Measurements from ENCODE around the gene HOXB6. TPM values are rescaled to one million over a fixed set of nuclear protein-coding genes. Genes with fewer than 3 reads are reported as not detected.

The HOXB6 gene
- polyA plus RNA-seq, 1 experiment: not detected

- DNase-seq (ENCODE audit: low read depth): no peak
- ChIA-PET CTCF (interaction anchor here (0.5 to 1.3 kb wide), 2 partner anchors 220 to 424 kb away, joined by 3 read pairs; no protein-coding TSS in a partner anchor), POLR2A (no interaction called here)
- Histone ChIP-seq H3K36me3 (ENCODE audit: control insufficient read depth, insufficient read depth, low read length) (no peaks in the 10 kb centered on the region), H3K27me3 (ENCODE audit: control insufficient read depth, insufficient read depth, low read length) (peaks cover 76% of the 10 kb centered on the region), H3K4me3 (ENCODE audit: low read depth, low read length) (no peak overlapping the region)
- no peak for TF ChIP-seq CTCF (IDR thresholded peaks at IDR 0.05; ENCODE audit: insufficient read depth, low read depth, low read length)
Measured at GRCh38 chr17:48566717-48567116, 38.1 kb downstream of the HOXB6 start.

DNA sequence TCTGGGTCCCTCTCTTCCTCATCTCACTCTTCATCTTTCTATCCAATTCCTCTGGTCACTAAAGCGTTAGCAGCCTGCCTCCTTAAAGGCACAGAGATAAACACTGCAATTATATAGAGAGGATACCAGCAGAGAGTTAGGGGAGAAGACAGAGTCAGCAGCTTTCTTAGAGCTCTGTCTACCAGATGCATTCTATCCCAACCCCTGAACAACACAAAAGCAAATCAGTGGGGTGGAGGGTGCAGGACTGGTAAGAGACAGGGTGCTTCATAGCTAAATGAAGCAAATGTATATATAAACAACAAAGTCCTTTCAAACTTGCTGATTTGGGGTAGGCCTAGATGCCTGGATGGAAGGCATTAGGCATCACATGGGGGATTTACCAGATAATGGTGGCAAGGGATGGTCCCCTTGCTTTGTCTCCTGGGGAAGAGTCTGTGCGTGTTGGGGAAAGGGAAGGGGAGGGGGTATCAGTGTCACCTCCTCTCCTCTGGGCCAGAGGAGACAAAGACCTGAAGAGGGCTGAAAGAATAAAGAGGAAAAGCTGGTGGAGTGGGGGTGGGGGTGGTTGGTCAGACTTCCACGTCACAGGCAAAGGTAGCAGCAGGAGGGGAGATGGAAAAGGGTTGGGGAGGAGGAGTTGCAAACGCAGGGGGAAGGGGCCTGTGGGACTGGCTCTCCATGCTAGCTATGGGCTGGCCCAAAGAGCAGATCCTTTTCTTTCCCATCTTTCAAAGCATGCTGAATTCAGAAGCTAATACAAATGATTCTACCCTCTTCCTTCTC lies 38.7 kb downstream of the HOXB6 start:
- TF ChIP-seq CTCF (IDR thresholded peaks at IDR 0.05; ENCODE audit: insufficient read depth, low read depth, low read length): no peak
- no peak for DNase-seq (ENCODE audit: low read depth)
- Histone ChIP-seq H3K36me3 (ENCODE audit: control insufficient read depth, insufficient read depth, low read length) (no peaks in the 10 kb centered on the region), H3K4me3 (ENCODE audit: low read depth, low read length) (no peak overlapping the region), H3K27me3 (ENCODE audit: control insufficient read depth, insufficient read depth, low read length) (peaks cover 74% of the 10 kb centered on the region)
- ChIA-PET CTCF (interaction anchor here (0.5 to 1.3 kb wide), 2 partner anchors 219 to 424 kb away, joined by 3 read pairs; no protein-coding TSS in a partner anchor), POLR2A (no interaction called here)

DNA sequence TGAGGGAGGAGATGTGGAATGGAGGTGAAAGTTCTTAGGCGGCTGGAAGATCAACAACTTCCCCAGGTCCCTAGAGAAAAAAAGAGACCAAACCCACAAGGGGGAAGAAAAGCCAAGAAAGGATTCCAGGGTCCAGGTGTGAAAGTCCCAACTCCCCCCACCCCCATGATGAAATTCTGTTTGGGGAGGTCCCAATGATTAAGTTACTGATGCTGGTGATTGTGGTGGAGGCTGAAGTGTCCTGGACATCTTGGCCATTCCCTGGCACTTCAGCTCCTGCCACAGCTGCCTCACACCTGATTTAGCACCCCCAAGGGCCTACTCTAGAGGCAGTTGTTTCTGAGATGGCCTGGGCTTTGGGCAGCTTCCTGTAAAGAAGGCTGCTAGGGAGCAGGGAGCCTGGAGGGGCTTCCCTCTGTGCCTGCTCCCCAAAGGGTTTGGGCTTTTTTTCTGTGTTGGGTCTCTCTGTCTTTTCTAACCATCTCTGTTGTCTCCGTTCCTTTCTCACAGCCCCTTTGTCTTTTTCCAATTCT lies 39.7 kb downstream of the HOXB6 start:
- H3K4me3 ChIP-seq (ENCODE audit: low read depth, low read length): no peak overlapping the region
- TF ChIP-seq CTCF (IDR thresholded peaks at IDR 0.05; ENCODE audit: insufficient read depth, low read depth, low read length): no peak
- DNase-seq (ENCODE audit: low read depth): no peak
- peaks cover 66% of the 10 kb centered on the region for H3K27me3 ChIP-seq (ENCODE audit: control insufficient read depth, insufficient read depth, low read length)
- ChIA-PET CTCF (interaction anchor here (1.5 kb wide), 1 partner anchor 72 kb away, joined by 4 read pairs; no protein-coding TSS in a partner anchor), POLR2A (no interaction called here)
- no peaks in the 10 kb centered on the region for H3K36me3 ChIP-seq (ENCODE audit: control insufficient read depth, insufficient read depth, low read length)

DNA sequence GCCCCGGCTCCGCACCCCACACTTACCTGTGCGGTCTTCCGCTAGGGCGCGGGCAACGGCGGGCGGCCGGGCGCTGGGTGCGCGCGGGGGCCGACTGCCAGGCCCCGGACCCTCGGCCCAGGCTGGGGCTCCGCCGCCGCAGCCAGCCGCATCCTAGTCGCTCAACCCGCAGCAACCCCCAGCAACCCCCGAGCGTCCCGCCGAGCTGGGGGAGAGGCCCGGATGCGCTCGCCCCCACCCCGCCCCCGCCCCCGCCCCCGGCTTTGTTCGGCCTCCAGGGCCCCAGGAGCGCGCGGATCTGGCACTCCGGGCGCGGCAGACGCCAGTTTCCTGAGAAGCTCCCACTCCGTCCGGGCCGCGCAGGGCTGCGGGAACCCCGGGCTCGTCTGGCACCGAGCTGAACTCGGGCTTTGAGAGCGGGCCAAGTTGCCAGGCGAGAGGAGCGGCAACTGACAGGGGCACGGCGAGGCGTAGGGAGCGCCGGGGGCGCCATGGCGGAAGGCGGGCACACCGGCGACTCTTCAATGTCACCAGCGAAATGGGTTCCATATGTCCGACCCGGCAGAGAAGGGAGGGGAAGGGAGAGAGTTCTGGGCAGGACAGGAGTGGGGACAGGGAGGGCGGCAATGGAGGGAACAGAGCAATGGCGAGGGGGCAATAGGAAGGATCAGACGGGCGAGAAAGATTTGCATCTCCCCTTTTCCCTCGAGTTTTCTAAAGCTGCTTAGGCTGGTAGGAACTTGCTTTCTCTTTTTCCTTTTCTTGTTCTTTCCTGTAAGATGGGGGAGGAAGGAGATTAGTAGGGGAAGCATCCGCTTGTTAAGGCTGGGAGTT lies 40.4 kb downstream of the HOXB6 start:
- H3K36me3 ChIP-seq (ENCODE audit: control insufficient read depth, insufficient read depth, low read length): no peaks in the 10 kb centered on the region
- no peak for TF ChIP-seq CTCF (IDR thresholded peaks at IDR 0.05; ENCODE audit: insufficient read depth, low read depth, low read length)
- CTCF ChIA-PET: interaction anchor here (1.5 kb wide), 1 partner anchor 72 kb away, joined by 4 read pairs; no protein-coding TSS in a partner anchor
- peaks cover 63% of the 10 kb centered on the region for H3K27me3 ChIP-seq (ENCODE audit: control insufficient read depth, insufficient read depth, low read length)
- H3K4me3 ChIP-seq (ENCODE audit: low read depth, low read length): no peak overlapping the region
- no peak for DNase-seq (ENCODE audit: low read depth)
- POLR2A ChIA-PET: no interaction called here

GRCh38 chr17:48563867-48564187 lies 41.0 kb downstream of the HOXB6 start:
- POLR2A ChIA-PET: no interaction called here
- no peak for TF ChIP-seq CTCF (IDR thresholded peaks at IDR 0.05; ENCODE audit: insufficient read depth, low read depth, low read length)
- H3K36me3 ChIP-seq (ENCODE audit: control insufficient read depth, insufficient read depth, low read length): no peaks in the 10 kb centered on the region
- H3K27me3 ChIP-seq (ENCODE audit: control insufficient read depth, insufficient read depth, low read length): peaks cover 60% of the 10 kb centered on the region
- CTCF ChIA-PET: interaction anchor here (1.5 kb wide), 1 partner anchor 71 kb away, joined by 4 read pairs; no protein-coding TSS in a partner anchor
- H3K4me3 ChIP-seq (ENCODE audit: low read depth, low read length): no peak overlapping the region
- no peak for DNase-seq (ENCODE audit: low read depth)

All from BJ (cell line).